ENCODE results near the gene VAMP2.
"Not testable (repeated sequence)": the region's sequence is repeated elsewhere in the genome, so short reads cannot be mapped to it uniquely, and the experiment has no call there.

Gene VAMP2

GRCh38 chr17:8175795-8176196, 13.0 kb upstream of the VAMP2 start:
- H3K36me3 ChIP-seq (ENCODE audit: control insufficient read depth in 2 of 2, insufficient read depth in 2 of 2, low read length in 2 of 2): no peaks in the 10 kb centered on the region
- H3K4me1 ChIP-seq (ENCODE audit: control insufficient read depth in 2 of 2, insufficient read depth in 2 of 2, low read length in 2 of 2): peaks cover 21 to 25% of the 10 kb centered on the region in 2 donors
- H3K4me3 ChIP-seq (ENCODE audit: low read length in 2 of 2): peak overlapping the region; percentile 83
- no peaks in the 10 kb centered on the region for H3K27me3 ChIP-seq (ENCODE audit: control insufficient read depth in 2 of 2, insufficient read depth in 2 of 2, low read length in 2 of 2)
- peak overlapping the region; percentile 73 to 88 for H3K9ac ChIP-seq (ENCODE audit: low read depth in 1 of 2, low read length in 2 of 2)
- H3K9me3 ChIP-seq (ENCODE audit: control insufficient read depth in 2 of 2, low read length in 2 of 2): no peaks in the 10 kb centered on the region
- H3K27ac ChIP-seq (ENCODE audit: low read depth in 2 of 2, low read length in 2 of 2): peak overlapping the region; percentile 65 to 88

DNA sequence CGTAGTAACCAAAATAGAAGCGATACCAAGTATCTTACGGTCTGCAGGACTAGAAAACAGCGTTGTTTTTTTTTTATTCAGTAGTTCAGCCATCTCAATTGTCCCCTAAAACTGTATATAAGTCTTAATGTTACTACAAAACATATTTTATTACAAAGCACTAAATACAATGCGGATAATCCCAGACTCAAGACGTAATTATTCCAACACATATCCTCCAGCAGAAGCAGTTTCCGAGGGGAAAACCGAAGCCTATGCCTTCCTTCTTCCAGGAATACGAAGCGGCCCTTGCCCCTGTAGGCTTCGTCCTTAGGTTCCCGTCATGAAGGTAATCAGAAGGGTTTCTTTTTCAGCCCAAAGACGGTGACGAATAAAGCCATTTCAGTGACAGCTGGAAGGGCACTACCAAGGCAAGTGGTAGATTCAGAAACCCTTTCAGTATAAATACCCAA, 11.1 kb upstream of the VAMP2 start:
- H3K9ac ChIP-seq (ENCODE audit: low read depth in 1 of 2, low read length in 2 of 2): peak overlapping the region; percentile 61 to 65
- no peaks in the 10 kb centered on the region for H3K27me3 ChIP-seq (ENCODE audit: control insufficient read depth in 2 of 2, insufficient read depth in 2 of 2, low read length in 2 of 2)
- H3K4me3 ChIP-seq (ENCODE audit: low read length in 2 of 2): peak overlapping the region; percentile 66 to 74
- peak overlapping the region; percentile 82 to 89 for H3K27ac ChIP-seq (ENCODE audit: low read depth in 2 of 2, low read length in 2 of 2)
- H3K9me3 ChIP-seq (ENCODE audit: control insufficient read depth in 2 of 2, low read length in 2 of 2): no peaks in the 10 kb centered on the region
- no peaks in the 10 kb centered on the region for H3K36me3 ChIP-seq (ENCODE audit: control insufficient read depth in 2 of 2, insufficient read depth in 2 of 2, low read length in 2 of 2)
- H3K4me1 ChIP-seq (ENCODE audit: control insufficient read depth in 2 of 2, insufficient read depth in 2 of 2, low read length in 2 of 2): peaks cover 21 to 25% of the 10 kb centered on the region in 2 donors

DNA sequence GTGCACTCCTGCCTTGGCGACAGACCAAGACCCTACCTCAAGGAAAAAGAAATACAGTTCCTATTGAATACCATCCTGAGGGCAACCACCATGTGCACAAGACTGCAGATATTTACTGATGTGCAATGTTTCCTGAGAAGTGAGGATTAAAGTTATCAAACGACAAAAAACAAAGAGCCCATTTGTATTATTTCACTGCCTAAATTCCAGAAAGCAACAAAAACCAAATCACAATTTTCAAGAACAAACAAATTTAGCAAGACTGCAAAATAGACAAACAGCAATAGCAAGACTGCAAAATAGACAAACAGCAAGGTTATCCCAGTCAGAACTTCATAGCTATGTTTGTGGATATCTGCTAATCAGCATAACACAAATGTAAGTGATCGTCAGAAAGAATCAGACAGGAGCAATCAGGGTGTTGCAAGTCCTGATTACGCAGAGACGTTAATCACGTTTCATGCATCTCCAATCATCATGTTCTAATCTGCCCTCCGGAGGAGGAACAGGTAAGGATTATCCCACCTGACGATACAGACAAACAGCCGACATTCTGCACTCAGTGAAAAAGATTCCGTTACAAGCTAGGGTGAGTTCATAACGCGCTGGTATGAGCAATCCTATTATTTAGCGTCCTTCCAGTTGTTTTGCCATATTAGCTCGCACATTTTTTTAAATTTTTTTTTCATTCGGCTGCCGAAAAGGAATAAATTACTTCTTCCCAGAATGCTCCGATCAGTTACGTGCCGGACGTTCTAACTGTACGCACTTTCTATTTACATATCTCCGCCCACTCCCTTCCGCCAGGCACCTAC, 10.5 kb upstream of the VAMP2 start:
- H3K27me3 ChIP-seq (ENCODE audit: control insufficient read depth in 2 of 2, insufficient read depth in 2 of 2, low read length in 2 of 2): no peaks in the 10 kb centered on the region
- H3K9ac ChIP-seq (ENCODE audit: low read depth in 1 of 2, low read length in 2 of 2): peak overlapping the region; percentile 61 to 65
- peaks cover 21 to 25% of the 10 kb centered on the region in 2 donors for H3K4me1 ChIP-seq (ENCODE audit: control insufficient read depth in 2 of 2, insufficient read depth in 2 of 2, low read length in 2 of 2)
- peak overlapping the region; percentile 82 to 89 for H3K27ac ChIP-seq (ENCODE audit: low read depth in 2 of 2, low read length in 2 of 2)
- H3K36me3 ChIP-seq (ENCODE audit: control insufficient read depth in 2 of 2, insufficient read depth in 2 of 2, low read length in 2 of 2): no peaks in the 10 kb centered on the region
- H3K4me3 ChIP-seq (ENCODE audit: low read length in 2 of 2): peak overlapping the region; percentile 66 to 74
- no peaks in the 10 kb centered on the region for H3K9me3 ChIP-seq (ENCODE audit: control insufficient read depth in 2 of 2, low read length in 2 of 2)

GRCh38 chr17:8170186-8170585, 7.4 kb upstream of the VAMP2 start:
- not testable (repeated sequence) for H3K9ac ChIP-seq (ENCODE audit: low read depth in 1 of 2, low read length in 2 of 2); H3K4me3 ChIP-seq (ENCODE audit: low read length in 2 of 2); H3K9me3 ChIP-seq (ENCODE audit: control insufficient read depth in 2 of 2, low read length in 2 of 2); H3K27me3 ChIP-seq (ENCODE audit: control insufficient read depth in 2 of 2, insufficient read depth in 2 of 2, low read length in 2 of 2); H3K36me3 ChIP-seq (ENCODE audit: control insufficient read depth in 2 of 2, insufficient read depth in 2 of 2, low read length in 2 of 2); H3K27ac ChIP-seq (ENCODE audit: low read depth in 2 of 2, low read length in 2 of 2); H3K4me1 ChIP-seq (ENCODE audit: control insufficient read depth in 2 of 2, insufficient read depth in 2 of 2, low read length in 2 of 2)

- Histone ChIP-seq H3K27ac (ENCODE audit: low read depth in 2 of 2, low read length in 2 of 2) (no peak overlapping the region), H3K9ac (ENCODE audit: low read depth in 1 of 2, low read length in 2 of 2) (no peak overlapping the region), H3K4me3 (ENCODE audit: low read length in 2 of 2) (no peak overlapping the region), H3K36me3 (ENCODE audit: control insufficient read depth in 2 of 2, insufficient read depth in 2 of 2, low read length in 2 of 2) (no peaks in the 10 kb centered on the region), H3K9me3 (ENCODE audit: control insufficient read depth in 2 of 2, low read length in 2 of 2) (no peaks in the 10 kb centered on the region), H3K4me1 (ENCODE audit: control insufficient read depth in 2 of 2, insufficient read depth in 2 of 2, low read length in 2 of 2) (peaks cover 14 to 20% of the 10 kb centered on the region in 2 donors), H3K27me3 (ENCODE audit: control insufficient read depth in 2 of 2, insufficient read depth in 2 of 2, low read length in 2 of 2) (no peaks in the 10 kb centered on the region)
These were observed 4.8 kb upstream of the VAMP2 start for GRCh38 chr17:8167526-8167925.

GRCh38 chr17:8166731-8167130, 4.0 kb upstream of the VAMP2 start:
- Histone ChIP-seq H3K4me3 (ENCODE audit: low read length in 2 of 2) (no peak overlapping the region), H3K4me1 (ENCODE audit: control insufficient read depth in 2 of 2, insufficient read depth in 2 of 2, low read length in 2 of 2) (peaks cover 19 to 24% of the 10 kb centered on the region in 2 donors), H3K27ac (ENCODE audit: low read depth in 2 of 2, low read length in 2 of 2) (no peak overlapping the region), H3K36me3 (ENCODE audit: control insufficient read depth in 2 of 2, insufficient read depth in 2 of 2, low read length in 2 of 2) (no peaks in the 10 kb centered on the region), H3K27me3 (ENCODE audit: control insufficient read depth in 2 of 2, insufficient read depth in 2 of 2, low read length in 2 of 2) (no peaks in the 10 kb centered on the region), H3K9me3 (ENCODE audit: control insufficient read depth in 2 of 2, low read length in 2 of 2) (no peaks in the 10 kb centered on the region), H3K9ac (ENCODE audit: low read depth in 1 of 2, low read length in 2 of 2) (no peak overlapping the region)

DNA sequence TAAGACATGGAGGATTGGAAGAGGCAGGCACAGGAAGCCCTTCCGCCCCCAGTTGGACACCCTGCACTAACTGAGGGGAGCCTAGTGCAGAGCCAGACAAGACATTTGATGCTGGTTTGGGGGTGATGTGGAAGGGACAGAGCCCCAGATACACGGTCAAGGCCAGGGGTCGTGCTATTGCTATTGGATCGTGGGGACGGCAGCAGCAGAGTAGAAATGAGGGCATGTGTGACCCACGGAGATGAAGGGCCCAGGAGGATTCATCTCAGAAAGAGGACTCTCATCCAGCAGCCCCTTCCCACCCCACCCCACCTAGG, 2.0 kb upstream of the VAMP2 start:
- no peaks in the 10 kb centered on the region for H3K9me3 ChIP-seq (ENCODE audit: control insufficient read depth in 2 of 2, low read length in 2 of 2)
- peaks cover 12 to 13% of the 10 kb centered on the region in 2 donors for H3K36me3 ChIP-seq (ENCODE audit: control insufficient read depth in 2 of 2, insufficient read depth in 2 of 2, low read length in 2 of 2)
- H3K4me1 ChIP-seq (ENCODE audit: control insufficient read depth in 2 of 2, insufficient read depth in 2 of 2, low read length in 2 of 2): peaks cover 36% of the 10 kb centered on the region in 2 donors
- H3K9ac ChIP-seq (ENCODE audit: low read depth in 1 of 2, low read length in 2 of 2): no peak overlapping the region
- H3K27me3 ChIP-seq (ENCODE audit: control insufficient read depth in 2 of 2, insufficient read depth in 2 of 2, low read length in 2 of 2): no peaks in the 10 kb centered on the region
- H3K4me3 ChIP-seq (ENCODE audit: low read length in 2 of 2): no peak overlapping the region
- H3K27ac ChIP-seq (ENCODE audit: low read depth in 2 of 2, low read length in 2 of 2): peak overlapping the region; percentile 95 to 99

GRCh38 chr17:8163978-8164814, 1.4 kb upstream of the VAMP2 start:
- H3K27me3 ChIP-seq (ENCODE audit: control insufficient read depth in 2 of 2, insufficient read depth in 2 of 2, low read length in 2 of 2): no peaks in the 10 kb centered on the region
- peak overlapping the region; percentile 30 to 45 for H3K4me3 ChIP-seq (ENCODE audit: low read length in 2 of 2)
- peaks cover 36 to 37% of the 10 kb centered on the region in 2 donors for H3K4me1 ChIP-seq (ENCODE audit: control insufficient read depth in 2 of 2, insufficient read depth in 2 of 2, low read length in 2 of 2)
- peak overlapping the region; percentile 45 to 60 for H3K9ac ChIP-seq (ENCODE audit: low read depth in 1 of 2, low read length in 2 of 2)
- H3K27ac ChIP-seq (ENCODE audit: low read depth in 2 of 2, low read length in 2 of 2): peak overlapping the region; percentile 95 to 99
- no peaks in the 10 kb centered on the region for H3K9me3 ChIP-seq (ENCODE audit: control insufficient read depth in 2 of 2, low read length in 2 of 2)
- H3K36me3 ChIP-seq (ENCODE audit: control insufficient read depth in 2 of 2, insufficient read depth in 2 of 2, low read length in 2 of 2): peaks cover 16 to 17% of the 10 kb centered on the region in 2 donors

DNA sequence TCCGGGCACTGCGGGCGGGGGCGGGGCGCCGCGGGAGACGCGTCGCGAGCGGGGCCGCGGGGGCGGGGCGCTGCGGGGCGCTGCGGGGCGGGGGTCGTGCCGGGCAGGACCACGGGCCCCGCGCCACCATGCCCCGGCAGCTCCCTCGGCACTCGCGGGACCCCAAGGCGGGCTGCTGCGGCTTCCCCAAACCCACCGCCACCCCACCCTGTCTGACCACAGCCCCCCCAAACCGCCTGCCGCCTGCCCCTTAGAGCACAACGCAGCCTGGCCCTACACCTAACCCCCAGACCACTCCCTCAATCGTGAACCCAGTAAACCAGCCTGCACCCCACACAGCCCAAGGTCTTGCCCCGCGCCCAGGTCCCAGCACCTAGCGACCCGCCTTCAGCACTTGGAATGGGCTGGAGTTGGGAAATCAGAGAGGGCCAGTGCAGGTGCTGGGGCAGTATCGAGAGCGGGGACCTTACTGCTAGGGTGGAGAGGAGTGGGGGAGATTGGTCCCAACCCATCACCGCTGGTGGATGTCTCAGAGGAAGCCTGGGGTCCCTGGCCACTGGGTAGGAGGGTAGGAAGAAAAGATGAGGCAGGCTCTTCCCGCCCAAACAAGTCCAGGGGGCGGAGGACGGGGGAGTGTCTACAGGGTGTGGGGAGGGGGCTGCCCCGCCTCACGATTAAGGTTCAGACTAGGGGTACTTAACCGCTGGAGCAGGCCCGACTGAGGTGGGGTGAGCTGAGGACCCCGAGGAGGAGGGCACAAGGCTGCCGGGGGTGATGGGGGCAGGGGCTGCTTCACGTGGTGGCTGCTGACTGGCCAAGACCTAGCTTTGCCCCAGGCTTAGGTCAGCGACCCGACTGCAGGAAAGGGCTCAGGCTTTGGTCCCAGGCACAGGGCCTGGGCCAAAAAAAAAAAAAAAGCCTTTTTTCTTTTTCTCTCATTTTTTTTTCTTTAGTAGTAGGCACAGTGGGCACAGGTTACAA, 539 bp upstream of the VAMP2 start:
- Histone ChIP-seq H3K9me3 (ENCODE audit: control insufficient read depth in 2 of 2, low read length in 2 of 2) (no peaks in the 10 kb centered on the region), H3K9ac (ENCODE audit: low read depth in 1 of 2, low read length in 2 of 2) (peak overlapping the region; percentile 82 to 100), H3K36me3 (ENCODE audit: control insufficient read depth in 2 of 2, insufficient read depth in 2 of 2, low read length in 2 of 2) (peaks cover 16 to 17% of the 10 kb centered on the region in 2 donors), H3K27me3 (ENCODE audit: control insufficient read depth in 2 of 2, insufficient read depth in 2 of 2, low read length in 2 of 2) (no peaks in the 10 kb centered on the region), H3K4me3 (ENCODE audit: low read length in 2 of 2) (peak overlapping the region; percentile 54 to 69), H3K4me1 (ENCODE audit: control insufficient read depth in 2 of 2, insufficient read depth in 2 of 2, low read length in 2 of 2) (peaks cover 41 to 43% of the 10 kb centered on the region in 2 donors), H3K27ac (ENCODE audit: low read depth in 2 of 2, low read length in 2 of 2) (peak overlapping the region; percentile 95 to 99)
